ENCODE measurements around the gene CCL3. TPM values are rescaled to one million over a fixed set of nuclear protein-coding genes. Genes with fewer than 3 reads are reported as not detected.
"Not testable (repeated sequence)": the region's sequence is repeated elsewhere in the genome, so short reads cannot be mapped to it uniquely, and the experiment has no call there.

CCL3 gene
- polyA plus RNA-seq, 1 donor: 3.1 TPM

- DNase-seq (ENCODE audit: low read depth): not testable (repeated sequence)
Measured at GRCh38 chr17:36115649-36115977, 25.7 kb upstream of the CCL3 start.

- DNase-seq (ENCODE audit: low read depth): not testable (repeated sequence)
Measured at GRCh38 chr17:36114971-36115648, 25.2 kb upstream of the CCL3 start.

- DNase-seq (ENCODE audit: low read depth): not testable (repeated sequence)
Measured at GRCh38 chr17:36113131-36113530, 23.2 kb upstream of the CCL3 start.

- no peak for DNase-seq (ENCODE audit: low read depth)
Measured at GRCh38 chr17:36112572-36112971, 22.6 kb upstream of the CCL3 start.

GRCh38 chr17:36111068-36111490 is 21.1 kb upstream of the CCL3 start:
- no peak for DNase-seq (ENCODE audit: low read depth)

- DNase-seq (ENCODE audit: low read depth): not testable (repeated sequence)
Measured at GRCh38 chr17:36108265-36108664, 18.3 kb upstream of the CCL3 start.

- no peak for DNase-seq (ENCODE audit: low read depth)
Measured at GRCh38 chr17:36107660-36108059, 17.7 kb upstream of the CCL3 start.

- DNase-seq (ENCODE audit: low read depth): no peak
Measured at GRCh38 chr17:36106493-36106835, 16.5 kb upstream of the CCL3 start.

- DNase-seq (ENCODE audit: low read depth): no peak
Measured at GRCh38 chr17:36105781-36106492, 16.0 kb upstream of the CCL3 start.

- DNase-seq (ENCODE audit: low read depth): no peak
Measured at GRCh38 chr17:36104701-36105181, 14.8 kb upstream of the CCL3 start.

GRCh38 chr17:36104246-36104645 is 14.3 kb upstream of the CCL3 start:
- not testable (repeated sequence) for DNase-seq (ENCODE audit: low read depth)

- not testable (repeated sequence) for DNase-seq (ENCODE audit: low read depth)
Measured at GRCh38 chr17:36103401-36103975, 13.5 kb upstream of the CCL3 start, which contains the start of gene CCL4. TSS of gene CCL4 (plus strand) at chr17:36103827. CDS start at chr17:36103906, 79 bp downstream.

- not testable (repeated sequence) for DNase-seq (ENCODE audit: low read depth)
Measured at GRCh38 chr17:36099004-36099403, 9.1 kb upstream of the CCL3 start.

- DNase-seq (ENCODE audit: low read depth): no peak
Measured at GRCh38 chr17:36095992-36096391, 6.0 kb upstream of the CCL3 start.

- DNase-seq (ENCODE audit: low read depth): no peak
Measured at GRCh38 chr17:36094746-36095145, 4.8 kb upstream of the CCL3 start.

GRCh38 chr17:36094232-36094631 is 4.3 kb upstream of the CCL3 start:
- DNase-seq (ENCODE audit: low read depth): no peak

GRCh38 chr17:36092715-36093114 is 2.8 kb upstream of the CCL3 start:
- DNase-seq (ENCODE audit: low read depth): not testable (repeated sequence)

GRCh38 chr17:36092230-36092629 is 2.3 kb upstream of the CCL3 start:
- no peak for DNase-seq (ENCODE audit: low read depth)

GRCh38 chr17:36089339-36089865 is 541 bp downstream of the CCL3 start:
- no peak for DNase-seq (ENCODE audit: low read depth)

GRCh38 chr17:36088670-36089338 is 1.1 kb downstream of the CCL3 start:
- no peak for DNase-seq (ENCODE audit: low read depth)

- not testable (repeated sequence) for DNase-seq (ENCODE audit: low read depth)
Measured at GRCh38 chr17:36087897-36088572, 1.9 kb downstream of the CCL3 start.

Measured in forelimb muscle (tissue), 1 donor.